GM18526 (cell line): ENCODE results near the gene TRAF3.

ENCODE experiments used
- POLR2A ChIP-seq: IDR thresholded peaks from 3 replicates; pipeline ENCODE4 v1.6.1; 2011; ENCODE audit not compliant: insufficient read length; ENCODE audit errors: extremely low read depth

Gene TRAF3

DNA sequence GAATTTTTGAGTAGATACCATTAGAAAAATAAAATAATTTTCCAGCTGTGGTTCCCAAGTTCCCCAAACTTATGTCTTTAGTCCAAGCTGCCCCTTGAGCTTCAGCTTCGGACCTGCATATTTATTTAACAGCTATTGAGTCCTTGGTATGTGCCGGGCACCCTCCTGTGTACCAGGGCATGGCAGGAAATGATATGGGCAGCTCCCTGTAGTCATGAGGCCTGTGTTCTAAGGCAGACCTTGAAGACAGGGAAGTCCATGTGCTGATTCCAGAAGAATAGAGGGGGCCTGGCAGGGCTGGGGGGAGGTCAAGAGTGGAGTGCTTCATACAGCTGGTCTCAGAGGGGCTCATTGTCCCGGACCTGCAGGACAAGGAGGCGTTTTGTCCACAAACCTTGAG is 29.2 kb downstream of the TRAF3 start:
- TF ChIP-seq POLR2A, result no peak

DNA sequence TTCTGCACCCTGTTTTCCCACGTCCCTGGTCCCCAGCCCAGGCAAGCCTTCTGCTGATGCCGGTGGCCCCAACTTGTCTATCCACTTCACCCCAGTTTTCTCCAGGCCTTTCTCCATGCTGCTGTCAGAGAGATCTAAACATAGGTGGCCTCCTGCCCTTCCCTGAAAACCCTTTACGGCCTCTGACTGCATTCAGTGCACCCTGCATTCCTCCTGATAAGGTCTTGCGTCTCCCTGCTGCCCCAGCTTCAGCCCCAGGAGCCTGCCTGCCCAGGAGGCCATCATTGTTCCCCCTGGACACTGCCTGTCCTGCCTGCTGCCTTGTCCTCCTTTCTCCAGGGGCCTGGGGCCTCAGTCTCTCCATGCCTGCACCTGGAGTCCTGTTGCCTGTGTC is 29.8 kb downstream of the TRAF3 start:
- TF ChIP-seq POLR2A, result no peak

DNA sequence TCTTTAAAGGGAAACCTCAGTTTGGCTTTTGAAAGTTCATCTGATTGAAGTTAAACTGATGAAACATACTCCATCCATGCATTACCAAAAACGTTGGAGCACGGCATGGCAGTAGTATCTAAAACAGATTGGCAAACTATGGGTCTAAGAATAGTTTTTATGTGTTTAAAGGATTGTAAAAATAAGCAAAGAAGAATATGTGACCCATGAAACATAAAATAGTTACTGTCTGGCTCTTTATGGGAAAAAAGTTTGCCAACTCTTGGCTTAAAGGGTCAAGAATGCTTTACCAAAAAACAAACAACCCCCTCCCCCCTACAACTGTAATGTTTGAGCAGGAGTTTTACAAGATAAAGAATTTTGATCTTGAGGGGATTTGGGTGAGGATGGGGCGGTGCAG is 32.6 kb downstream of the TRAF3 start:
- TF ChIP-seq POLR2A, result no peak

GRCh38 chr14:102810523-102810922 is 33.3 kb downstream of the TRAF3 start:
- TF ChIP-seq POLR2A, result no peak

DNA sequence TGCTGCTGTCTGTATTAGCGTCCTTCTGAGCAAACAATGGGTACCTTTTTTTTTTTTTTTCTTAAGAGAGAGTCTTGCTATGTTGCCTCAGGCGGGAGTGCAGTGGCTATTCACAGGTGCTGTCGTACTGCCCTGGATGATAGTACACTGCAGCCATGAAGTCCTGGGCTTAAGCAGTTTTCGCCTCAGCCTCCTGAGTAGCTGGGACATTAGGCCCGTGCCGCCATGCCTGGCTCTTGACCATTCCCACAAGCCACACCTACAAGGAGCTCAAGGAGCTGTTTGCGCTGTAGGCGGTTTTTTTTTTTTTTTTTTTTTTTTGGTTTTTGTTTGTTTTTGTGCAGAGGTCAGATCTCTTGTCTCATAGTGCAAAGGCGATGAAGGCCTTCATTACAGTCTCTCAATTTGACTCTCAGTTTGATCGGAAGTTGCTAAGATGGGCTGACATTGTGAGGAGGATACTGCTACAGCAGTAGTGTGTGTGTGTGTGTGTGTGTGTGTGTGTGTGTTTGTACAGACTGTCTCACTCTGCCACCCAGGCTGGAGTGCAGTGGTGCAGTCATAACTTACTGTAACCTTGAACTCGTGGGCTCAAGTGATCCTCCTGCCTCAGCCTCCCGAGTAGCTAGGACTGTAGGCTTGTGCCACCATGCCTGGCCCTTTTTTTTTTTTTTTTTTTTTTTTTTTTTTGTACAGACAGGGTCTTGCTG is 34.2 kb downstream of the TRAF3 start:
- no peak for TF ChIP-seq POLR2A

DNA sequence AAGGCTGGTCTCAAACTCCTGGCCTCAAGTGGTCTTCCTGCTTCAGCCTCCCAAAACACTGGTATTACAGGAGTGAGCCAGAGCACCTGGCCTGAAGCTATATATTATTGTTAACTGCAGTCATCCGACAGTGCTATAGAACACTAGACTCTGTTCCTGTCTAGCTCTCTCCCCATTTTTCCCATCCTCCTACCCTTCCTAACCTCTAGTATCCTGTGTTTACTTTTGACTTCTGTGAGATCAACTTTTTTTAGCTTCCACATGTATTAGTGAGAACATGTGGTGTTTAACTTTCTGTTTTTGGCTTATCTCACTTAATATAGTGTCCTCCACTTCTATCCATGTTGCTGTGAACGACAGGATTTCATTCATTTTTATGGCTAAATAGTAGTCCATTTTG is 34.7 kb downstream of the TRAF3 start:
- no peak for TF ChIP-seq POLR2A

DNA sequence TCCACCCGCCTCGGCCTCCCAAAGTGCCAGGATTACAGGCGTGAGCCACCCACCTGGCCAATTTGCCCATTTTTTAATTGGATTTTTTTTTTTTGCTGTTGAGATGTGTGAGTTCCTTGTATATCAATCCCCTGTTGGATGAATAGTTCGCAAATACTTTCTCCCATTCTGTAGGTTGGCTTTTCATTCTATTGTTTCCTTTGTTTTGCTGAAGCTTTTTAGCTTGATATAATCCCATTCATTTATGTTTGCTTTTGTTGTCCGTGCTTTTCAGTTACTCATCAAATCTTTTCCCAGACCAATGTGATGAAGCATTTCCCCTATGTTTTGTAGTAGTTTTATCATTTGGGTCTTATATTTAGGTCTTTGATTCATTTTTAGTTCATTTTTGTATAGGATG is 36.4 kb downstream of the TRAF3 start:
- no peak for TF ChIP-seq POLR2A

DNA sequence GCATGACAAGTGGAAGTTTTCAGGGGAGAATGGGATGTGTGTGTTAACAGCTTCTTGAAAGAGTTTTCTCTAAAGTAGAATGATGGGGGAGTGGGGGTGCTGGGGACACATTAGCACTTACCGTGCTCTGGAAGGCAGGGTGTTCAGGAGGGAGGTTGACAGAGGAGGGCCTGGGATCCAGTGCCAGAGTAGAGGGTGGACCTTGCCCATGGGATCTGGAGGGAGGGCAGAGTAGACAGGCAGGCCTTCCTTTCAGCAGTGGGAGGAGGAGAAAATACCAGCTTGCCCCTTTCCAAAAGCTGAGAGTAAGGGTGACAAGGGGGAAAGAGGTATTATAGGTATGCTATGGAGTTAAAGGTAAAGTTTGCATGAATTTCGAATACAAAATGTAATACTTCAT is 40.1 kb downstream of the TRAF3 start:
- TF ChIP-seq POLR2A, result no peak

DNA sequence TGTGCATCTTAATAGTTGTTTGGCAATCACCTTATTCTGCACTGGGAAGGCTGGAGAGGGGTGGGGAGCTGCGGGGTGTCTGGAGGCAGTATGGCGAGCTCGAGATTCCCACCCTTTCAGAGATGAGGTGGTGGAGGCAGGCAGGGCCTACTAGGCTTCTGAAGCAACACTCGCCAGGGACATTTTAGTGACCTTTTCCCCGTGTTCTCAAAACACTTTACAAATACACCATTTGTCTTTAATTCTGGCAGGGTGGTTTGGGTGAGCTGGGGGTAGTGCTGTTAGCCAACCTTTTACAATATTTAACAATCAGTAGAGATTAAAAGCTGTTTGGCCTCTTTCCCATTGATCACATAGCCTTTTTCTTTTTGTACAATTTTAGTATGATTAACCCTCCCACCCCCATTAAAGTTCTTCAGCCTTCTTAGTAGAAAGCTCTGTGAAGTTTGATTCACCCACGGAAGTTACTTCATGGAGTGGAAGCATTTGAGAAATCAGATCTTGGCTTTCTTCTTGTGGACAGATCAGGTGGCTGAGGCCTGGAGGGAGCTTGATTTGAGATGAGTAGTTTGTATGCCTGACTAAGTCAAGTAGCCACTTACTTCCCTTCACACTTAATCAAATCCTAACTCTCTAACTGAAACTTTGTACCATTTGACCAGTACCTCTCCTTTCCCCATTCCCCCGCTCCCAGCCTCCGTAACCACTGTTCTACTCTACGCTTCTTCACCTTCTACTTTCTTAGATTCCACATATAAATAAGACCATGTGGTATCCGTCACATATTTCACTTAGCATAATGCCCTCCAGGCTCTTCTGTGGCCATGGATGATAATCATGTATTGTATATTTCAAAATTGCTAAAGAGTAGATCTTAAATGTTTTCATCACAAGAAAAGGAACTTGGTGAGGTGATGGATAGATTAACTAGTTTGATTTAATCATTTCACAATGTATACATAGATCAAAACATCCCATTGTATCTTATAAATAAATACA is 41.0 kb downstream of the TRAF3 start:
- no peak for TF ChIP-seq POLR2A

DNA sequence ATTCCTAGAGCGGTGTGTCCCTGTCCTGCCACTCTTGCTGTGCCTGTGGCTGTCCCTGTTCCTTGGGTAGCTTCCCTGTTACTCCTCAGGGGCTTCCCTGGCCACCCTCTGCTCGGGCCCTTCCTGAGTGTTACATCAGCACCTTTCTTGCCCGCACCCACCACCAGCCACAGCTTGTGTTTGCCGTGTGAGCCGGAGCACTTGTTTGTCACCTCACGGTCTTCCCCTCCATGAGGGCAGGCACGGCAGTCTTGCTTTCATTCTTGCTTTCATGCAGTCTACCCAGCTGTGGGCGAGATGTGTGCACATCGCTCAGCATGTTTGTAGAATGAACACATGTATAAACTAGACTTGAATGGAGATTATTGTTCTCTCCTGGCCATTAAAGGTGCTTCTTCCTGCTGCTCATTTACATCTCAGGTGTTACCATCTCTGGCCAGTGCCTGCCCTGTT is 42.0 kb downstream of the TRAF3 start:
- TF ChIP-seq POLR2A, result peak; percentile 53

GRCh38 chr14:102819747-102820330 is 42.6 kb downstream of the TRAF3 start:
- TF ChIP-seq POLR2A, result no peak

DNA sequence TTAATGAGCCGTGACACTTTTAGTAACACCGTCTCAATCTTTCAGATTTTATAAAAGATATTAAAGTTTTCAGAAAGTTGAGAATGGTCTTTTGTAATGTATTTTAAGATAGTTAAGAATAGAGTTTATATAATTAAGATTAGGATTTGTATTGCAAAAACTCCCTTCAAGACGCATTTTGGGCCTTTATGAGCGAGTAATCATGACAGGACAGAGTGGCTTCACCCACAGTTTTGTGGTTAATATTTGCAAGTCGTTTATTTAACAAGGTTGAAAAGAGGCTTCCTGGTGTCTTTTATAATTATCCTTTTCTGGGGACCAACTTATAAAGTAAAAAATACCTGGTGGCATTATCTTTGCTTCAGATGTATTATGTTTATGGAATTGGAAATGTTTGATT is 44.0 kb downstream of the TRAF3 start:
- TF ChIP-seq POLR2A, result no peak

GRCh38 chr14:102822311-102822863 is 45.1 kb downstream of the TRAF3 start:
- TF ChIP-seq POLR2A, result no peak

- TF ChIP-seq POLR2A, result no peak
Observed at GRCh38 chr14:102823546-102823945, 46.3 kb downstream of the TRAF3 start.

GRCh38 chr14:102824832-102825231 is 47.6 kb downstream of the TRAF3 start:
- no peak for TF ChIP-seq POLR2A
